HepG2 (cell line): ENCODE results near the gene CBFA2T2. TPM values are rescaled to one million over a fixed set of nuclear protein-coding genes. Genes with fewer than 3 reads are reported as not detected.
A peak's percentile ranks its signal among the peaks of the same experiment; 100 is the strongest.

Experiments used
- ARNT ChIP-seq: fragments of 450-650 bp; IDR thresholded peaks from 2 replicates; pipeline ENCODE4 v1.6.1; 2017
- ARNT2 ChIP-seq: sonication (generic); formaldehyde crosslinking; IDR thresholded peaks from 2 replicates; pipeline ENCODE4 v1.8.0; 2022; ENCODE audit warnings: mild to moderate bottlenecking, low read depth, missing genetic modification reagents, moderate library complexity
- CHD4 ChIP-seq: fragments of 200-600 bp; sonication (generic); IDR thresholded peaks from 2 replicates; pipeline ENCODE4 v1.7.0; 2017; ENCODE audit warnings: mild to moderate bottlenecking, low read length, borderline replicate concordance
- EP300 ChIP-seq, 3 experiments: sonication (generic) in 1 of 3; formaldehyde crosslinking in 1 of 3; IDR thresholded peaks; 2 replicates each; pipeline versions ENCODE4 v1.5.1 to v1.6.1; 2011 to 2020; ENCODE audit warnings: low read depth in 2 of 3, low read length in 2 of 3, borderline replicate concordance in 1 of 3, improper control_type of control experiment in 1 of 3, mild to moderate bottlenecking in 1 of 3, missing genetic modification reagents in 1 of 3, moderate library complexity in 1 of 3
- ESRRA ChIP-seq: sonication (generic); formaldehyde crosslinking; IDR thresholded peaks from 2 replicates; pipeline ENCODE4 v1.5.1; 2020; ENCODE audit warnings: mild to moderate bottlenecking, low read depth, missing genetic modification reagents
- FIP1L1 ChIP-seq: fragments of 200-400 bp; formaldehyde crosslinking; IDR thresholded peaks from 2 replicates; pipeline ENCODE4 v1.6.1; 2018; ENCODE audit warnings: low read depth, mild to moderate bottlenecking, low read length, moderate library complexity, borderline replicate concordance; ENCODE audit not compliant: insufficient read depth
- FOXJ3 ChIP-seq: sonication (generic); formaldehyde crosslinking; IDR thresholded peaks from 2 replicates; pipeline ENCODE4 v1.4.0; 2020; ENCODE audit warnings: missing genetic modification reagents, mild to moderate bottlenecking, borderline replicate concordance
- HDAC1 ChIP-seq: sonication (generic); formaldehyde crosslinking; IDR thresholded peaks from 2 replicates; pipeline ENCODE4 v1.5.1; 2020; ENCODE audit warnings: mild to moderate bottlenecking, missing genetic modification reagents
- MBD4 ChIP-seq: IDR thresholded peaks from 2 replicates; pipeline ENCODE4 v1.6.1; 2012; ENCODE audit warnings: low read length, inconsistent platforms, borderline replicate concordance
- MED13 ChIP-seq: sonication (generic); formaldehyde crosslinking; IDR thresholded peaks from 2 replicates; pipeline ENCODE4 v1.5.0; 2020; ENCODE audit warnings: missing genetic modification reagents
- NFE2L1 ChIP-seq: sonication (generic); formaldehyde crosslinking; IDR thresholded peaks from 2 replicates; pipeline ENCODE4 v1.4.0; 2020; ENCODE audit warnings: missing genetic modification reagents, mild to moderate bottlenecking, borderline replicate concordance
- RARA ChIP-seq: IDR thresholded peaks from 2 replicates; pipeline ENCODE4 v1.6.1; 2016; ENCODE audit warnings: missing genetic modification reagents, missing compliant biosample characterization
- REST ChIP-seq, 2 experiments: IDR thresholded peaks; 2 replicates each; pipeline ENCODE4 v1.6.1; 2011 to 2012; ENCODE audit warnings: low read length in 2 of 2, borderline replicate concordance in 1 of 2, low read depth in 1 of 2, mild to moderate bottlenecking in 1 of 2, moderate library complexity in 1 of 2
- SAP130 ChIP-seq: IDR thresholded peaks from 2 replicates; pipeline ENCODE4 v1.6.1; 2016; ENCODE audit warnings: low read depth
- TRIM22 ChIP-seq: fragments of 450-650 bp; IDR thresholded peaks from 2 replicates; pipeline ENCODE4 v1.6.1; 2017
- XBP1 ChIP-seq: sonication (generic); formaldehyde crosslinking; IDR thresholded peaks from 2 replicates; pipeline ENCODE4 v1.5.0; 2020; ENCODE audit warnings: missing genetic modification reagents
- ZBTB7A ChIP-seq: sonication (generic); formaldehyde crosslinking; IDR thresholded peaks from 2 replicates; pipeline ENCODE4 v1.8.0; 2022; ENCODE audit warnings: mild to moderate bottlenecking, missing genetic modification reagents
- ZMAT5 ChIP-seq: sonication (generic); formaldehyde crosslinking; IDR thresholded peaks from 2 replicates; pipeline ENCODE4 v1.5.0; 2020; ENCODE audit warnings: mild to moderate bottlenecking, low read depth, missing genetic modification reagents, borderline replicate concordance
- ZNF713 ChIP-seq: sonication (generic); formaldehyde crosslinking; IDR thresholded peaks from 2 replicates; pipeline ENCODE4 v1.4.0; 2020; ENCODE audit warnings: mild to moderate bottlenecking, missing genetic modification reagents
- ZNF784 ChIP-seq: sonication (generic); formaldehyde crosslinking; IDR thresholded peaks from 2 replicates; pipeline ENCODE4 v1.5.1; 2020; ENCODE audit warnings: missing genetic modification reagents, mild to moderate bottlenecking, borderline replicate concordance
- ZNF839 ChIP-seq: sonication (generic); formaldehyde crosslinking; IDR thresholded peaks from 2 replicates; pipeline ENCODE4 v1.4.0; 2020; ENCODE audit warnings: missing genetic modification reagents, mild to moderate bottlenecking, borderline replicate concordance
- ZSCAN31 ChIP-seq: sonication (generic); formaldehyde crosslinking; IDR thresholded peaks from 2 replicates; pipeline ENCODE4 v1.5.0; 2020; ENCODE audit warnings: low read depth, mild to moderate bottlenecking, missing genetic modification reagents
- ZZZ3 ChIP-seq: sonication (generic); formaldehyde crosslinking; IDR thresholded peaks from 2 replicates; pipeline ENCODE4 v1.4.0; 2020; ENCODE audit warnings: missing genetic modification reagents, mild to moderate bottlenecking, borderline replicate concordance
- polyA plus RNA-seq, 8 experiments: library from polyadenylated mRNA; depleted of rRNA in 3 of 8; stranded (reverse) in 7 of 8; unstranded in 1 of 8; fragments of >200 nt; fragmentation: Illumina TruSeq in 4 of 8; extraction: Trizol in 4 of 8; gene quantifications; 2 replicates each; pipeline versions ENCODE4 v1.2.1 to v1.2.3, GENCODE V29; 2011 to 2016; ENCODE audit warnings: low read depth in 4 of 8, missing spikeins in 1 of 8, mixed read lengths in 1 of 8; ENCODE audit not compliant: insufficient read depth in 1 of 8
- total RNA-seq, 5 experiments: library from RNA; depleted of rRNA; stranded (reverse); fragments of >200 nt; fragmentation: Illumina TruSeq; extraction: Trizol; gene quantifications; 2 replicates each; pipeline ENCODE4 v1.2.3, GENCODE V29; 2016; ENCODE audit warnings: low read depth in 1 of 5

The CBFA2T2 gene
- total and polyA plus RNA-seq, 2 of the 13 experiments (the other 11 are each of a cell fraction or from before 2014, with no cell fraction given) = 6.3 to 21.2 TPM

GRCh38 chr20:33686100-33686983, 196.4 kb downstream of the CBFA2T2 start, which contains the start of gene E2F1 (continued):
- TF ChIP-seq HDAC1 (CRISPR knock-in tag) (peak; percentile 98), ESRRA (CRISPR knock-in tag) (0 out of 2 replicates have a peak, but pooled peaks have one; percentile 74), XBP1 (CRISPR knock-in tag) (no peak), CHD4 (no peak), FIP1L1 (no peak), EP300 (IDR thresholded peaks at IDR 0.05; ENCODE audit: low read depth in 2 of 2, low read length in 2 of 2) (no peak), EP300 (CRISPR knock-in tag; IDR thresholded peaks at IDR 0.05; ENCODE audit: borderline replicate concordance) (no peak), ZBTB7A (peak; percentile 40; the same call in 1 of the 2 replicates), ZNF784 (CRISPR knock-in tag) (no peak), ZNF839 (CRISPR knock-in tag) (peak; percentile 12; the same call in 1 of the 2 replicates), TRIM22 (no peak), MED13 (CRISPR knock-in tag) (no peak), ZNF713 (CRISPR knock-in tag) (peak; percentile 93; the same call in 1 of the 2 replicates), NFE2L1 (CRISPR knock-in tag) (0 out of 2 replicates have a peak, but pooled peaks have one; percentile 32), FOXJ3 (no peak; the same call in 1 of the 2 replicates), ARNT (no peak), ZZZ3 (CRISPR knock-in tag) (0 out of 2 replicates have a peak, but pooled peaks have one; percentile 39), RARA (CRISPR knock-in tag) (peak; percentile 48; the same call in 1 of the 2 replicates), ZMAT5 (CRISPR knock-in tag) (no peak), ZSCAN31 (CRISPR knock-in tag) (peak; percentile 98), REST (IDR thresholded peaks at IDR 0.05; ENCODE audit: borderline replicate concordance in 1 of 2, low read depth in 1 of 2, low read length in 2 of 2) (no peak), MBD4 (no peak), SAP130 (CRISPR knock-in tag) (peak; percentile 99), ARNT2 (peak; percentile 99)
